Activated CD8-positive, alpha-beta memory T cell treated with anti-CD3 and anti-CD28 coated beads, Interleukin-2, amount 50 U/mL, for 24 hours (primary cell): Measurements from ENCODE around the gene SUGCT.
"Not testable (repeated sequence)": the region's sequence is repeated elsewhere in the genome, so short reads cannot be mapped to it uniquely, and the experiment has no call there.

ENCODE experiments used
- DNase-seq: peaks from one replicate; pipeline ENCODE4 v3.0.0-alpha.2; 2020; ENCODE audit errors: extremely low read depth

Gene SUGCT

GRCh38 chr7:40200791-40201190, 66.0 kb downstream of the SUGCT start:
- no peak for DNase-seq

GRCh38 chr7:40202851-40203250, 68.0 kb downstream of the SUGCT start:
- no peak for DNase-seq

GRCh38 chr7:40204581-40204980, 69.8 kb downstream of the SUGCT start:
- DNase-seq, result no peak

GRCh38 chr7:40205992-40206391, 71.2 kb downstream of the SUGCT start:
- no peak for DNase-seq

- no peak for DNase-seq
Observed at GRCh38 chr7:40211276-40212003, 76.6 kb downstream of the SUGCT start.

- no peak for DNase-seq
Observed at GRCh38 chr7:40213291-40213690, 78.5 kb downstream of the SUGCT start.

- DNase-seq, result no peak
Observed at GRCh38 chr7:40213856-40214255, 79.1 kb downstream of the SUGCT start.

- DNase-seq, result not testable (repeated sequence)
Observed at GRCh38 chr7:40218612-40219011, 83.8 kb downstream of the SUGCT start.

- no peak for DNase-seq
Observed at GRCh38 chr7:40219917-40220316, 85.1 kb downstream of the SUGCT start.

GRCh38 chr7:40220421-40220911, 85.7 kb downstream of the SUGCT start:
- DNase-seq, result no peak

- DNase-seq, result no peak
Observed at GRCh38 chr7:40221836-40222235, 87.0 kb downstream of the SUGCT start.

GRCh38 chr7:40223451-40224127, 88.8 kb downstream of the SUGCT start:
- no peak for DNase-seq

- DNase-seq, result no peak
Observed at GRCh38 chr7:40230101-40230500, 95.3 kb downstream of the SUGCT start.

GRCh38 chr7:40231796-40232195, 97.0 kb downstream of the SUGCT start:
- no peak for DNase-seq

- no peak for DNase-seq
Observed at GRCh38 chr7:40232242-40232893, 97.6 kb downstream of the SUGCT start.

- DNase-seq, result no peak
Observed at GRCh38 chr7:40234046-40234445, 99.2 kb downstream of the SUGCT start.

- no peak for DNase-seq
Observed at GRCh38 chr7:40234666-40235065, 99.9 kb downstream of the SUGCT start.

- no peak for DNase-seq
Observed at GRCh38 chr7:40237731-40238130, 102.9 kb downstream of the SUGCT start.

GRCh38 chr7:40239755-40240303, 105.0 kb downstream of the SUGCT start:
- DNase-seq, result no peak

- no peak for DNase-seq
Observed at GRCh38 chr7:40243076-40243475, 108.3 kb downstream of the SUGCT start.

- DNase-seq, result no peak
Observed at GRCh38 chr7:40244226-40244625, 109.4 kb downstream of the SUGCT start.

GRCh38 chr7:40248681-40249080, 113.9 kb downstream of the SUGCT start:
- DNase-seq, result no peak
